HG02798 (cell line): ENCODE measurements around the gene PAPPA2.

ENCODE experiments used
- ATAC-seq: cut with Tn5 transposase; IDR thresholded peaks from one replicate; pipeline ENCODE4 v1.9.1; 2021; ENCODE audit warnings: mild to moderate bottlenecking; ENCODE audit not compliant: unreplicated experiment, poor library complexity

The PAPPA2 gene

DNA sequence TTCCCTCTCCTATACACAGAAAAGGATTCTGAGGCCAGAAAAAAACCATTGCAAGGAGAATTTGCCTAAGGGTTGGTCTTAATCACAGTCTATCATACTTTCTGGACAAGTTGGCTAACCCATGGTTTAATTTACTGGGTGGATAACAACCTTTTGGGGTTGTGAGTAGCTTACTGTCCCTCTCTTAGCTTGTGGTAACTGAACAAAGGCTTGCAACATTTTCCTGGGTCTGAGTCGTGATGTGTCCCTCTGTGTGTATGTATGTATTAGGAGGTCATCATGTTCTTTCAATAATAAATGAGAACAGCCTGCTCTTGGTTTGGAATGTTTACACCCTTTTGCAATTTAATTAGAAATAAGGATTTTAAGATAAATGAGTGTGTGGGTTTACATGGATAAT, 36.7 kb downstream of the PAPPA2 start:
- no peak for ATAC-seq

- no peak for ATAC-seq
Measured at GRCh38 chr1:176501599-176501998, 38.6 kb downstream of the PAPPA2 start.

DNA sequence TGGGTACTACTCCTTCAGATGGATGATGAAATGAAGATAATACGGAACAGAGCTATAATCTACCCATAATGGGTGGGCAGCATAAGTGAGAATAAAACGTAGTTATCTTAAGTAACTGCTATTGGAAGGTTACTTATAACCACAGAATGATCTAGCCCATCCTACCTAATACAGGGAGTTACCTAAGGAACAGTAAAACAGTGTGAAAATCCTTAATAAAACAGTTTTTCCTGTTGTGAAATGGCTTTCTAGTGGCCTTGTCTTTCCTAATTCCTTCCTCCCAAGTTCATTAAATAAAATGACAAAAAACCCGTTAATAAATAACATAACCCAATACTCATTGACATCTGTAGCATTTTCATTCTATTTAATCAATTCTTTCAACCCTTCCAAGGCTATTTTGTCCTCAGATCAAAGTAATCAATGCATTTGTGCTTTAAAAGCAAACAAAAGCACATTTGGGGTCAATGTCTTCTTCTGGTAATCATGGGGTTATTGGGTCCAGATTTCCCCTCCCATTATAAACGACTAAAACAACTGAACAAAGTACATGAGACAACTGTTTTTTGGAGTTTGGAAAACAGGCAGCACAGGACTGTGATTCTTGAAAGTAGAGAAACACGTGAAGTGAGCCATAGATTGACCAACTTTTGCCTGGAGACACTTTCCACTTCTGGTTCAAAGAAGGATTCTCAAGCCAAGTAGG, 42.0 kb downstream of the PAPPA2 start:
- no peak for ATAC-seq

GRCh38 chr1:176512966-176513365, 50.0 kb downstream of the PAPPA2 start:
- ATAC-seq: no peak

GRCh38 chr1:176515310-176515709, 52.3 kb downstream of the PAPPA2 start:
- no peak for ATAC-seq

DNA sequence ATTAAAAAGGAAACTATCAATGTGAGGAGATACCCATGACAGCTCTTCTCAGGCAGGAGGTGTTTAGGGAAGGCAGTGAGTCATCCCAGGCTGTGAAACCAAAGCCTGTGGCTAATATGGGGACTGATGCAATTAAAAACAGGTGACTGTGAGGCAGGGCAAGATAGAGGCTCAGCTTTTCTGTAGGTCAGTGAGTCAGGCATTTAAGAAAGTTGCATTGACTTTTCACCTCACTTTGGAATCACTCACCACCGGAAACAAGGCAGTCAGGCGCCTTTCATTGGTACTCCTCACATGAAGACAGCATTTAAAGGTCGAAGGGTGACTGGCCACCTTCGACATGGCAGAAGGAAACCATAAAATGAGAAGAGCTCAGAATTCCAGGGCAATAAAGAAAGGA, 54.5 kb downstream of the PAPPA2 start:
- peak; percentile 71 for ATAC-seq

DNA sequence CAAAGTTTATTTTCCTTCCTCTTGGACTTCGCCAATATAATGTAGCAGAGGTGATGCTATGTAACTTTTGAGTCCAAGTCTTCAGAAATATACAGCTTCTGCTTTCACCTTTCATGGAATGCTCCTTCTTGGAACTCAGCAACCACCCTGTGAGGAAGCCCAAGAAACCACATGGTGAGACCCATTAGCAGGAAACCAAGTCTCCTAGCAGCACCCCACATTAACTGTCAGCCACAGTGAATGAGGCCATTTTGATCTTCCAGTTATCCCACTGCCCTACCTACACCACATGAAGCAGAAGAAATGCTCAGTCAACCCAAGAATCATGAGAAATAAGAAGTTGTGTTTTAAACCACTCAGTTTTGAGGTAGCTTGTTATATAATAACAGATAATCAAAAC, 58.2 kb downstream of the PAPPA2 start:
- no peak for ATAC-seq

DNA sequence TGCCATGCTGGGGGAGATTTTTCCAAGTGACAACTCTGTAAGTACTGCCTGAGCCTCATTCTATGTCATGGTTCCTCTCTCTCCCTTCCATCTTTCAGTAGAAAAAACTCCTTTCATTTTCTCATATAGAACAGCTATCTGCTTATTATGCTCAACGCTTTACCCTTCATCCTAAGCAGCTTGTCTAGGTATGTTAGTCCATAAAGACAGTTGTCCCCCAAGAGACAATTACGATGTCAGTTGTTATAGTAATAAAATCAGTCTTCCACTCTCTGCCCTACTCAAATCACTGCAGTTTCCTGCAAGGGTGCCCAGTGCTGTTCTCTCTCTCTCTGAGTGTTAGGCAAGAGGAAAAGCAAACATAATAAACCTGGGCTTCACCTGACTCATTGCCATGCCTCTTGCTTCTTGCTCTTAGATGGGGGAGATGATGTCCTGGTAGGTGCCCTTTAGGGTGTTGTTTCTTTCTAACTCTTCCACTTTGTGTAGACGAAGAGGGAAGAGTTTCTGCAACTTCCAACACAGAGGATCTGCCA, 59.4 kb downstream of the PAPPA2 start:
- ATAC-seq: no peak

DNA sequence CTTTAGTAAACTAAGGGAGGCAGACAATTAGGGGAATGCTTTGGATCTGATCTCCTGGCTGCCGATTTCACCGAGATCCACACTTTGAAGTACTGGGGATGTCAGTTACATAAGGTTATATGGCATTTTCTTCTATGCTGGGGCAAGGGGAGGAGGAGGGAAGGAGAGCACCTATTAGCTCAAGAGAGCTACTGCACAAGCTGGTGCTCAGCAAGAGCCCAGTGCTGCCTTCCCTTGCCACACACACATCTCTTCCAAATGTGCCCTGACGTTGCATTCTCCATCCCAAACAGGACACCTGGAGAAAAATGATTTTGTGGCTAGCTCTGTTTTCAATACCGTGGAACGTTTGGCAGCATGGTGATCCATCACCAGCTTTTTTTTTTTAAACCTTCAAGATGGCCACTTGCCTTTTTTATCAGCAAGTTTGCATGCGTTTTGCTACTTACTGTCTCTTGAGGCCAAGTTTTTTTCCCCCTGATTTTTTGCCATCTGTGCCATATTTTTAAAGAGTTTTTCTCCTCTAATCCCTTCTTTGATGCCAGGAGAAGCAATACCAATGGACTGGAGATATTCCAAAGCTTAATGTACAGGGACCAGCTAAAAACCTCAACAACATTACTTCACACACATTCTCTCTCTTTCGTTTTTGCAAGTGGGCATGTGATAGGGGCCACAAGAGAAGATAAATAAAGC, 66.6 kb downstream of the PAPPA2 start:
- ATAC-seq: no peak

- no peak for ATAC-seq
Measured at GRCh38 chr1:176531036-176531435, 68.1 kb downstream of the PAPPA2 start.

GRCh38 chr1:176531921-176532897, 69.2 kb downstream of the PAPPA2 start:
- no peak for ATAC-seq

DNA sequence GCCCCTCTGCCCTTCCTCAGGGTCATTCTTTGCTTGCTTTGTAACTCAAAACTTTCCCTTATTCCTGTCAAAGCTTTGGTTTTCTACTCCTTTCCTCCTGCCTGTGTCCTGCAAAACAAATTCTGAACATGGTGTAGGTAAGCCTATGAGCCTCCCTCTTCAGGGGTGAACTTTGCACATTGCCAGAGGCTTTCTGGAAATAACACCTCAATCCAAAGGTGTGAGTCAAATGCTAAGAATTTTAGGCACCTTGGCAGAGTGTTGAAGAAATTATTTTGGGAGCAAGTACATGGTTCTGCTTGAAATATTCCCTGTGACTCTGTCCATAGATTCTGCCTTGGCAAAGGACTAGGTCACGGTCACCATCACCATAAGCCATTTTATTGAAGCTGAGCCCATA, 70.0 kb downstream of the PAPPA2 start:
- no peak for ATAC-seq

DNA sequence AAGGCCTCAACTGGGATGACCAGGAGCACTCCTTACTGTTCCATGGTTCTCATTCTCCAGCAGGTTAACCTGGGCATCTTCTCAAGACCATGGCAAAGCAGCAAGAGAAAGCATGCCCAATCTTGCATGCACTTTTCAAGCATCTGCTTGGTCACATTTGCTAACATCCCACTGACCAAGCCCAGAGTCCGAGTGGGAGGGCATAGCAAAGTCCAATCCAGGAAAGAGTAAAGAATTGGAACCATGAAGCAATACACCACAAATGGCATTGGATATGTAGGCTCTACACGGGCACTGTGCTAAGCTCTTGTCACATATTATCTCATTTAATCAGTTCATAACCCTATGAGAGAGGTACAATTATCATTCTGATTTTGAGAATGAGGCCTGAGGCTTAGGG, 73.6 kb downstream of the PAPPA2 start:
- no peak for ATAC-seq

GRCh38 chr1:176539018-176539417, 76.0 kb downstream of the PAPPA2 start:
- ATAC-seq: no peak

- ATAC-seq: no peak
Measured at GRCh38 chr1:176540428-176540827, 77.5 kb downstream of the PAPPA2 start.

DNA sequence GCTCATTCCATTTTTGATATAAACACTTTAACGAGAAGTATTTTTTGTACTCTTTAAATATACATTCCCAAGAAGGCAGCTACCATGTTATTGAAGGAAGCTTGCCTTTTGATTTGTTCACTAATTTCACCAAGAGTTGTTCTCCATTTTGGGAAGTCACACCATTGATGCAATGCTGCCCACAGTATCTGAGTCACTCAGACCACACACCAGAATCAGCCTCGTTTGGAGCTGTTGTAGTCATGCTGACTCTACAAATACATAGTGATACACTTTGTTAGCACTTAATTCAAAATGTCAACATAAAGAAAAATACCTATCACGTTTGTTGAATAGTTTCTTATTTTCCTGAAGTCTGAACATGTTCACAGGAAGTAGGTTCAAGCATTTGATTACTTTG, 78.7 kb downstream of the PAPPA2 start:
- ATAC-seq: no peak

DNA sequence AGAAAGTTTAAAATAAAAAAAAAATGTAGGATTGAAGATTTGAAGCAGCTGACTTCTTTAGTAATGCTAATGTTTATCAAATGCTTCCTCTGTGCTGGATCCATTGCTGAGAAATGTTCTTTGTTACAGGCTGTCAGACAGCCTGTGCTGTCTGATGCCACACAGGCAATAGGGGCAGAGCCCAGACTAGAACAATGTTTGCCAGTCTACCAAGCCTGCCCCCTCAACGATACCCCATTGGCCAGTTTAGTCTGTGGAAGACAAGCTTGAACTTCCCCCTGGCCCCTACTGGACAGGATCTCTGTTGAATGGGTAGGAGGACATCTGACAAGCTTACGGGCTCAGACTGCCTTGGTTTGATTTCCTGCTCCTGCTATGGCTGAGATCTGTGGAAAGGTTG, 79.4 kb downstream of the PAPPA2 start:
- ATAC-seq: no peak

DNA sequence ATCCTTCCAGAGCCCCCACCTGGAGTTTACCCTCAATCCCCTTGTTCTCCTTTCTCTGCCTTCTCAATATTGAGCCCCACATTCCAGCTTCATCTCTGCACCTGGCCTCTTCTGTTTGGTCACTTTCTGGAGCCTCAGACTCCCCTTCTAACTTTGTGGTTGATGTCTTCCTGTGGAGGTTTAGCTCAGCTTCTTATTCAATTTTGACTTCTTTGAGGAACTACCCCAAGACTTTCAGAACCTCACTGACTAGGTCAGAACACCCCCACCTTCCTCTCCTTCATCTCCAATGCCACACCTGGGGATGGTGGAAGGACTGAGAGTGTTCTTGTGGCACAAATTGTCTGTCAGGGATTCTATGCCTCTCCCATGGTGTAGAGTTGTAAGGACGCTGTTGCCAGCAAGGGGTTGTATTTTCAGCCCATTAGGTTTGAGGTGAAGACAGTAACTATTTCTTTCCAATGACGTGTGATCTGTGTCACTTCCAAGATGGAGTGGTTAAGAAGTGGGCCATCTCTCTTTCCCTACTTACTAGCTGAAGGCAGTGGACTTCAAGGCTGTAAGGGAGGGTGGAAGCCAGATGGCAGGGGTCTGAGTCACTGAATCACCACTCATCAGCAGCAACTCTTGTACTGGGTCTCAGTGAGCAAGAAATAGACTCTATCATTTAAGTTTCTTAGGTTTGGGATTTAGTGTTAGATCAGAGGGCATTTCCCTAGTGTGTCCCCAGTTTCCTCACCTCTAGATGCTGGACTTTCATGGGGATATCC, 80.6 kb downstream of the PAPPA2 start:
- no peak for ATAC-seq

DNA sequence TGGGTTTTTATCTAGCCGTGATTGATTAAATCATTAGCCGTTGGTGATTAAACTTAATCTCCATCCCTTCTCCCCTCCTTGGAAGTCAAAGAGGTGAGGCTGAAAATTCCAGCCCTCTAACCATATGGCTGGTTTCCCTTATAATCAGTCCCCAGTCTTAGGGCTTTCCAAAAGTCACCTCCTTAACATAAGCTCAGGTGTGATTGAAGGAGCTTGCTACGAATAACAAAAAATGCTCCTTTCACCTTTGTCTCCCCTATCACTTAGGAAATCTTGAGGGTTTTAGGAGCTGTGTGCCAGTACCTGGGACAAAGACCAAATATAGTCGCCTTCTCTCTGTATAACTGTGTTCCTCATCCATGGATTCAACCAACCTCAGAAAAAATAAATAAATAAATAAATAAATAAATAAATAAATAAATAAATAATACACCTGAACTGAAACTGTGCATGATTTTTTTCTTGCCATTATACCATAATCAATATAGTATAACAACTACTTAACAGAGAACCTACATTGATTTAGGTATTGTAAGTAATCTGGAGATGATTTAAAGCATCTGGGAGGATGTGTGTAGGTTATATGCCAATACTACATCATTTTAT, 82.2 kb downstream of the PAPPA2 start:
- ATAC-seq: no peak

- ATAC-seq: no peak
Measured at GRCh38 chr1:176546825-176547224, 83.8 kb downstream of the PAPPA2 start.
